Activated CD4-positive, alpha-beta T cell treated with anti-CD3 and anti-CD28 coated beads, Interleukin-2, Interleukin-4, amounts not matched to agents 100 ng/mL and 50 ng/mL, durations not matched to agents 16 hours and 8 hours (primary cell): ENCODE results near the gene TIPIN.
"Not testable (repeated sequence)": the region's sequence is repeated elsewhere in the genome, so short reads cannot be mapped to it uniquely, and the experiment has no call there.

ENCODE experiments used
- DNase-seq: peaks from one replicate; pipeline ENCODE4 v3.0.0-alpha.2; 2020; ENCODE audit warnings: low spot score

The TIPIN gene

GRCh38 chr15:66381376-66381775, 24.9 kb upstream of the TIPIN start:
- DNase-seq = not testable (repeated sequence)

- no peak for DNase-seq
These were observed 22.4 kb upstream of the TIPIN start for GRCh38 chr15:66378814-66379430.

- DNase-seq = no peak
These were observed 17.7 kb upstream of the TIPIN start for GRCh38 chr15:66374179-66374578.

GRCh38 chr15:66369773-66370651, 13.5 kb upstream of the TIPIN start:
- DNase-seq = peak; percentile 70

- no peak for DNase-seq
These were observed 8.6 kb upstream of the TIPIN start for GRCh38 chr15:66364944-66365528.

GRCh38 chr15:66362776-66363175, 6.3 kb upstream of the TIPIN start:
- DNase-seq = no peak

- not testable (repeated sequence) for DNase-seq
These were observed 5.4 kb upstream of the TIPIN start for GRCh38 chr15:66361745-66362460.

GRCh38 chr15:66359740-66360139, 3.3 kb upstream of the TIPIN start:
- no peak for DNase-seq

- no peak for DNase-seq
These were observed 467 bp downstream of the TIPIN start for GRCh38 chr15:66356077-66356358.

- not testable (repeated sequence) for DNase-seq
These were observed 8.0 kb downstream of the TIPIN start for GRCh38 chr15:66348530-66348929.

- DNase-seq = no peak
These were observed 27.7 kb downstream of the TIPIN start for GRCh38 chr15:66328771-66329170.

GRCh38 chr15:66327736-66328135, 28.7 kb downstream of the TIPIN start:
- no peak for DNase-seq

- DNase-seq = no peak
These were observed 30.4 kb downstream of the TIPIN start for GRCh38 chr15:66326051-66326450.

GRCh38 chr15:66323312-66323928, 33.1 kb downstream of the TIPIN start:
- no peak for DNase-seq

- DNase-seq = no peak
These were observed 44.3 kb downstream of the TIPIN start for GRCh38 chr15:66312144-66312543.

- no peak for DNase-seq
These were observed 45.7 kb downstream of the TIPIN start for GRCh38 chr15:66310786-66311185.

GRCh38 chr15:66309828-66310227, 46.7 kb downstream of the TIPIN start:
- no peak for DNase-seq

GRCh38 chr15:66308531-66308930, 48.0 kb downstream of the TIPIN start:
- DNase-seq = no peak

GRCh38 chr15:66306381-66306780, 50.1 kb downstream of the TIPIN start:
- DNase-seq = no peak

GRCh38 chr15:66304425-66304824, 52.1 kb downstream of the TIPIN start:
- DNase-seq = not testable (repeated sequence)

GRCh38 chr15:66302489-66303278, 53.8 kb downstream of the TIPIN start:
- DNase-seq = no peak
